Measurements from ENCODE around the gene EID3.

- TF ChIP-seq CTCF (IDR thresholded peaks at IDR 0.05) (no peak), POLR2A (IDR thresholded peaks at IDR 0.05) (no peak)
Measured at GRCh38 chr12:104272938-104273337, 30.6 kb upstream of the EID3 start.
